Memory B cell (primary cell): ENCODE data around the gene IGF2R.
"Not testable (repeated sequence)": the region's sequence is repeated elsewhere in the genome, so short reads cannot be mapped to it uniquely, and the experiment has no call there.

ENCODE experiments used
- ATAC-seq: fragments of 150-1000 bp; cut with Tn5 transposase; 2 replicates; pipeline ENCODE4 v1.10.0; 2021; ENCODE audit warnings: low read depth, mild to moderate bottlenecking, moderate library complexity
- DNase-seq, 2 donors: peaks; one replicate each; pipeline ENCODE4 v3.0.0; 2022; ENCODE audit warnings: low spot score in 2 of 2
- H3K27ac Mint-ChIP-seq: one replicate; pipeline ENCODE4 v1.8.0; 2022; ENCODE audit warnings: mild to moderate bottlenecking, moderate library complexity, mixed read lengths
- H3K27me3 Mint-ChIP-seq: one replicate; pipeline ENCODE4 v1.8.0; 2022; ENCODE audit warnings: mixed read lengths
- H3K36me3 Mint-ChIP-seq: one replicate; pipeline ENCODE4 v1.8.0; 2022; ENCODE audit warnings: mild to moderate bottlenecking, mixed read lengths
- H3K4me1 Mint-ChIP-seq: one replicate; pipeline ENCODE4 v1.8.0; 2022; ENCODE audit warnings: mixed read lengths
- H3K4me3 Mint-ChIP-seq: one replicate; pipeline ENCODE4 v1.8.0; 2022; ENCODE audit warnings: mild to moderate bottlenecking, moderate library complexity, mixed read lengths
- H3K9me3 Mint-ChIP-seq: one replicate; pipeline ENCODE4 v1.8.0; 2022; ENCODE audit warnings: mixed read lengths

The IGF2R gene

DNA sequence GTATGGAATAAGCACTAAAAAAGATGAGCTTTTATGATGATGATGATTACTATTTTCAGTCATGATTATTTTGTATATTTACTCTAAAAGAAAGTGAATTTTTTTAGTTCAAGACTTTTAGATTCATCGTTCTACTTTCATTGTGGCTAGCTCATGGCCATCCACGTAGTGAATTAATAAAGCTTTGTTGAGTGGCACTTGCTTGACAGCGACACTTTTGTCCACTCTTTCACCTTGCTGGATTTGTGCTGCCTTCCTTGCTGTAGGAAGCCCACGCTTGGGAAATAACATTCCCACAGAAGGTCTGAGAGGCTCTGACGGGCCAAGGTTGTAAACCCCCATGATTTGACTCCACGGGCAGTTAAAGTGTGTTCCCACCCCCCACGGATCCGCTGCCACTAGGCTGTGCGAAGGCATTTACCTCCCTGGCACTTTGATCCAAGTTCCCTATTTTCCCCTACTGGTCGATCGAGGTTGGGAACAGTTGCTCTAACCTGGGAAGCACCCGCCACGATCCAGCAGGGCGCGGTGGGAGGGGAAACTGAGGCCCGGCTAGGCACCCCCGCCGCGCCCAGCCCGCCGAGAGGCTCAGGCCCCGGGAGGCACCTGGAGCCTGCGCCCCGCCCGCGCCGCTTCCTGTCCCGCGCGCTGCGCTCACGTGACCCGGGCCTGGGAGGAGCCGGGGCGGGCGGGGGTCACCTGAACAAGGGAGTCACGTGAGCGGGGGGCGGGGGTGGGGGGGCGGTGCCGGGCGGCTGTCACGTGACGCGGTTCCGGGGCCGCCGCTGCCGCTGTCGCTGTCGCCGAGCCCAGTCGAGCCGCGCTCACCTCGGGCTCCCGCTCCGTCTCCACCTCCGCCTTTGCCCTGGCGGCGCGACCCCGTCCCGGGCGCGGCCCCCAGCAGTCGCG is at the start of gene IGF2R:
IGF2R (plus strand) TSS at position 788 of the 909 bp plus-strand sequence. CDS start 165 bp downstream, outside the sequence.
- DNase-seq (peak; percentile 86 to 88), ATAC-seq (peak; percentile 93)
- H3K9me3 Mint-ChIP-seq = no peaks in the 10 kb centered on the region
- H3K4me3 Mint-ChIP-seq = peak within 1 kb of the TSS; percentile 87
- no peaks in the 10 kb centered on the region for H3K27me3 Mint-ChIP-seq
- peaks cover 21% of the 10 kb centered on the region for H3K4me1 Mint-ChIP-seq
- H3K36me3 Mint-ChIP-seq = peaks cover 2% of the 10 kb centered on the region
- H3K27ac Mint-ChIP-seq = peak within 1 kb of the TSS; percentile 69

- no peak for ATAC-seq
- Mint-ChIP-seq H3K9me3 (peaks cover 8% of the 10 kb centered on the region), H3K4me1 (no peaks in the 10 kb centered on the region), H3K27ac (no peak overlapping the region), H3K36me3 (peaks cover 7% of the 10 kb centered on the region), H3K4me3 (no peak overlapping the region), H3K27me3 (peaks cover 28% of the 10 kb centered on the region)
- no peak for DNase-seq
Observed at GRCh38 chr6:159919800-159920199, 49.1 kb upstream of the IGF2R start.

GRCh38 chr6:159924150-159924549 is 44.7 kb upstream of the IGF2R start:
- H3K27me3 Mint-ChIP-seq = peaks cover 22% of the 10 kb centered on the region
- not testable (repeated sequence) for H3K27ac Mint-ChIP-seq, H3K9me3 Mint-ChIP-seq, DNase-seq, H3K4me3 Mint-ChIP-seq, ATAC-seq, H3K4me1 Mint-ChIP-seq, H3K36me3 Mint-ChIP-seq

- DNase-seq (no peak), ATAC-seq (no peak)
- peaks cover 2% of the 10 kb centered on the region for H3K36me3 Mint-ChIP-seq
- no peak overlapping the region for H3K4me3 Mint-ChIP-seq
- H3K27me3 Mint-ChIP-seq = peaks cover 13% of the 10 kb centered on the region
- H3K9me3 Mint-ChIP-seq = peaks cover 5% of the 10 kb centered on the region
- H3K27ac Mint-ChIP-seq = no peak overlapping the region
- peaks cover 12% of the 10 kb centered on the region for H3K4me1 Mint-ChIP-seq
Observed at GRCh38 chr6:159926542-159927203, 42.2 kb upstream of the IGF2R start.

- Mint-ChIP-seq H3K27me3 (peaks cover 4% of the 10 kb centered on the region), H3K36me3 (no peaks in the 10 kb centered on the region), H3K4me1 (peaks cover 12% of the 10 kb centered on the region), H3K27ac (no peak overlapping the region), H3K9me3 (no peaks in the 10 kb centered on the region), H3K4me3 (no peak overlapping the region)
- ATAC-seq = peak; percentile 67
- DNase-seq = no peak
Observed at GRCh38 chr6:159929819-159930218, 39.1 kb upstream of the IGF2R start.

- Mint-ChIP-seq H3K36me3 (no peaks in the 10 kb centered on the region), H3K4me1 (peaks cover 12% of the 10 kb centered on the region), H3K27ac (no peak overlapping the region), H3K4me3 (peak overlapping the region; percentile 7), H3K9me3 (peaks cover 1% of the 10 kb centered on the region), H3K27me3 (peaks cover 4% of the 10 kb centered on the region)
- peak; percentile 47 for ATAC-seq
- DNase-seq = no peak
Observed at GRCh38 chr6:159931112-159931511, 37.8 kb upstream of the IGF2R start.

GRCh38 chr6:159931846-159932245 is 37.0 kb upstream of the IGF2R start:
- Mint-ChIP-seq H3K36me3 (no peaks in the 10 kb centered on the region), H3K27ac (no peak overlapping the region), H3K4me3 (no peak overlapping the region), H3K4me1 (peaks cover 12% of the 10 kb centered on the region), H3K9me3 (peaks cover 1% of the 10 kb centered on the region), H3K27me3 (no peaks in the 10 kb centered on the region)
- no peak for DNase-seq
- no peak for ATAC-seq

DNA sequence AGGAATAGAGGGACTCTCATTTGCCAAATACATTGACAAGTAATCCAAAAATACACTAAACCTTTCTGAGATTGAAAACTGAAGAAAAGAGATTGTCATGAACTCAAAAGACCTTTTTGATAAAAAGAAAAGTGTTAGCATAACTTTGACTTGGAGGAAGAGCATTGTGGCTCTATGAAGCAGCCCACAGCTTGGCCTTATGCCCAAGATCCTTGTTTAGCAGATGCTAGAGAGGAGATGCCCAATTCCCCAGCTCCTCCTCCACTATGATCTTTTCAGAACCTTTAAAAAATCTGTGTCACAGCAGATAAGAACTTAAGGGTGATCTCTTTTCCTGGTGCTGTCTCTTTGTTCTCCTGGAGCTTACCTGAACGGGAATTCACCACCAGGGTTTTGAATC is 35.8 kb upstream of the IGF2R start:
- peaks cover 12% of the 10 kb centered on the region for H3K4me1 Mint-ChIP-seq
- H3K27ac Mint-ChIP-seq = no peak overlapping the region
- ATAC-seq (no peak), DNase-seq (no peak)
- H3K9me3 Mint-ChIP-seq = peaks cover 1% of the 10 kb centered on the region
- H3K36me3 Mint-ChIP-seq = no peaks in the 10 kb centered on the region
- H3K4me3 Mint-ChIP-seq = no peak overlapping the region
- peaks cover 2% of the 10 kb centered on the region for H3K27me3 Mint-ChIP-seq

DNA sequence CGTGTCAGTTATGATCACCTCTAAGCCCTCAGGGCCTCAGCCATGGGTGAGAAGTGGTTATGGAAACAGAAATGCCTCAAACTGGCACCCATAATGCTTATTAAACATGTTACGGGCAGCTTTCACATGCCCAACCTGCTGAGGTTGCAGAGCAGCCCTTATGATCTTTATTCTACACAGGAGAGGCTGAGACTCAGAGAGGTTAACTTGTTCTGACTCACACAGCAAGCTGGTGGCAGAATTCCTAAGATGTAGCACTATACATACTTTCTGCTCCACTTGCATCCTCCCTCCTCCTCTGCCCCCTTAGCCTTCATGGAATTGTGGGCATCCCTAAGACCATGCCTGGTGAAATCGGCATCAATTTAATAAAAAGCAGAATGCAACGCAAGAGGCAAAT is 34.7 kb upstream of the IGF2R start:
- ATAC-seq = no peak
- H3K4me3 Mint-ChIP-seq = no peak overlapping the region
- H3K9me3 Mint-ChIP-seq = peaks cover 3% of the 10 kb centered on the region
- no peak overlapping the region for H3K27ac Mint-ChIP-seq
- no peaks in the 10 kb centered on the region for H3K36me3 Mint-ChIP-seq
- H3K4me1 Mint-ChIP-seq = peaks cover 12% of the 10 kb centered on the region
- DNase-seq = no peak
- peaks cover 2% of the 10 kb centered on the region for H3K27me3 Mint-ChIP-seq

DNA sequence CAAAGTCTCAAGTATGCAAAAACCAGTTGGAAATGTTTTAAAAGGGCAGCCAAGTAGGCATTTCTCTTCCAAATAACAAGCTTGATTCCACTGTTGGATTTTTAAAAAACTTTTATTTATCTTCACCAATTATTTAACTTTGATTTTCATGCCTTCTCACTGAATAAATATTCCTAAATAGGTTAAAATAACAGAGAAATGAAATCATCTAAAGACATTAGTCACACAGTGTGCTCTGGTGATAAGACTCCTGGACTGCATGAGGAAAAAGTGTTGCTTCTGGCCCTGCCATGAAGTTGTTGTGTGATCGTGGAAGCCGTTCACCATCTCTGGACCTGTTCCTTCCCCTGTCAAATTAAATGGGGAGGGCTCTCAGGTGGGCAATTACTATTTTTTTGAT is 33.8 kb upstream of the IGF2R start:
- Mint-ChIP-seq H3K4me1 (peaks cover 8% of the 10 kb centered on the region), H3K36me3 (no peaks in the 10 kb centered on the region), H3K27ac (no peak overlapping the region), H3K4me3 (no peak overlapping the region), H3K27me3 (peaks cover 2% of the 10 kb centered on the region), H3K9me3 (peaks cover 3% of the 10 kb centered on the region)
- no peak for ATAC-seq
- DNase-seq = no peak

GRCh38 chr6:159935633-159936032 is 33.2 kb upstream of the IGF2R start:
- DNase-seq (no peak), ATAC-seq (no peak)
- Mint-ChIP-seq H3K4me3 (no peak overlapping the region), H3K27me3 (peaks cover 2% of the 10 kb centered on the region), H3K27ac (no peak overlapping the region), H3K36me3 (no peaks in the 10 kb centered on the region), H3K9me3 (peaks cover 3% of the 10 kb centered on the region), H3K4me1 (peaks cover 8% of the 10 kb centered on the region)

DNA sequence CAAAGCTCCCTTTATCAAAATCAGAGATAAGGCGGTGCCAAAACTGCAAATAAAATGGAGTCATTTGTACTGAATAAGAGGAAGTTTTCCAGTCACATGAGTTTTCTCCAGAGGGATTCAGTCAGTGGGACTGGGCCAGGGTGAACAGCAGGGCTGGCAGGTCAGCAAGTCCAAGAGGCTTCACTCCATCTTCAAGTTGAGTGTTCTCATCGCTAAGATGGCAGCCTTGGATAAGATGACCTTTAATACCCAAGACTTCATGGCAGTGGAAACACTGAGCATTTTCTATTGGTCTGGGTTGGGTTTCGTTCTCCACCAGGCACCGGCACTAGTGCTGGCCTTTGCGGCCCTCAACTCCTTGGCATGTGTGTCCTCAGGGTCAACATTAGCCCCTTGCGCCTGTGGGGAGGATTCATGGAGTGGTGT is 29.3 kb upstream of the IGF2R start:
- H3K4me3 Mint-ChIP-seq = no peak overlapping the region

GRCh38 chr6:159941286-159942113 is 27.4 kb upstream of the IGF2R start:
- Mint-ChIP-seq H3K4me1 (no peaks in the 10 kb centered on the region), H3K9me3 (peaks cover 9% of the 10 kb centered on the region), H3K4me3 (no peak overlapping the region), H3K27me3 (peaks cover 8% of the 10 kb centered on the region), H3K36me3 (peaks cover 10% of the 10 kb centered on the region), H3K27ac (no peak overlapping the region)
- ATAC-seq = peak; percentile 70
- DNase-seq = no peak

More for the DNA sequence above, 29.3 kb upstream of the IGF2R start:
- Mint-ChIP-seq H3K9me3 (peaks cover 8% of the 10 kb centered on the region), H3K36me3 (peaks cover 8% of the 10 kb centered on the region), H3K27me3 (peaks cover 8% of the 10 kb centered on the region), H3K4me1 (no peaks in the 10 kb centered on the region), H3K27ac (no peak overlapping the region)
- ATAC-seq (no peak), DNase-seq (no peak)
